ENCODE measurements around the gene INSYN2B. TPM values are rescaled to one million over a fixed set of nuclear protein-coding genes. Genes with fewer than 3 reads are reported as not detected.

The INSYN2B gene
- total RNA-seq, 5 donors from 2014 or later (not counting 1 experiment from before 2014, with no cell fraction given): not detected

- Histone ChIP-seq H3K9me3 (no peaks in the 10 kb centered on the region), H3K4me1 (ENCODE audit: control insufficient read depth in 1 of 2, extremely low read depth in 1 of 2, insufficient read depth in 2 of 2, low read length in 2 of 2) (peaks cover 4 to 15% of the 10 kb centered on the region in 2 experiments), H3K4me3 (ENCODE audit: control insufficient read depth in 1 of 2, extremely low read depth in 1 of 2, low read length in 1 of 2) (no peak overlapping the region), H3K36me3 (ENCODE audit: control insufficient read depth in 2 of 2, extremely low read depth in 1 of 2, insufficient read depth in 1 of 2, low read length in 1 of 2) (peaks cover 9 to 19% of the 10 kb centered on the region in 2 donors), H3K27me3 (replicated peaks in 1 of 2; ENCODE audit: control insufficient read depth in 2 of 2, extremely low read depth in 1 of 2, insufficient read depth in 2 of 2, low read length in 1 of 2) (no peaks in the 10 kb centered on the region), H3K27ac (ENCODE audit: low read length) (no peak overlapping the region)
- Mint-ChIP-seq H3K36me3 (peaks cover 67% of the 10 kb centered on the region), H3K27me3 (no peaks in the 10 kb centered on the region), H3K9me3 (no peaks in the 10 kb centered on the region), H3K4me1 (peaks cover 55 to 75% (median 63%) of the 10 kb centered on the region in 3 donors), H3K4me3 (no peak overlapping the region), H3K27ac (peak overlapping the region in 1 of 2 donors; percentile 44)
- ChIA-PET CTCF (interaction anchor here in 1 of 2 donors (0.8 kb wide), 1 partner anchor 60 kb away, joined by 6 read pairs; no protein-coding TSS in a partner anchor), POLR2A (interaction anchor here in 1 of 2 donors (0.9 kb wide), 1 partner anchor 41 kb away, joined by 3 read pairs; no protein-coding TSS in a partner anchor)
- 100% methylated on average over 3 of the region's 7 CpGs for WGBS (ENCODE audit: insufficient coverage)
- DNase-seq (no peak), ATAC-seq (replicated peaks in 1 of 4) (no peak)
These were observed 46.7 kb downstream of the INSYN2B start for GRCh38 chr5:169933616-169934015.

GRCh38 chr5:169933127-169933526 lies 47.2 kb downstream of the INSYN2B start:
- WGBS (ENCODE audit: insufficient coverage): 100% methylated on average over 1 of the region's 1 CpG

GRCh38 chr5:169923988-169924387 lies 56.3 kb downstream of the INSYN2B start:
- H3K9me3 Mint-ChIP-seq: no peaks in the 10 kb centered on the region
- no peak for DNase-seq
- WGBS (ENCODE audit: insufficient coverage): no CpG with 5 or more reads among the region's 1 CpG
- Histone ChIP-seq H3K4me3 (ENCODE audit: control insufficient read depth in 1 of 2, extremely low read depth in 1 of 2, low read length in 1 of 2) (no peak overlapping the region), H3K27ac (ENCODE audit: low read length) (no peak overlapping the region), H3K9me3 (no peaks in the 10 kb centered on the region), H3K27me3 (replicated peaks in 1 of 2; ENCODE audit: control insufficient read depth in 2 of 2, extremely low read depth in 1 of 2, insufficient read depth in 2 of 2, low read length in 1 of 2) (no peaks in the 10 kb centered on the region), H3K4me1 (ENCODE audit: control insufficient read depth in 1 of 2, extremely low read depth in 1 of 2, insufficient read depth in 2 of 2, low read length in 2 of 2) (no peaks in the 10 kb centered on the region), H3K36me3 (ENCODE audit: control insufficient read depth in 2 of 2, extremely low read depth in 1 of 2, insufficient read depth in 1 of 2, low read length in 1 of 2) (peaks cover 5 to 18% of the 10 kb centered on the region in 2 donors)
- H3K27me3 Mint-ChIP-seq: no peaks in the 10 kb centered on the region
- ChIA-PET CTCF (no interaction called here), POLR2A (no interaction called here)
- H3K4me3 Mint-ChIP-seq: no peak overlapping the region
- H3K27ac Mint-ChIP-seq: no peak overlapping the region
- peaks cover 13 to 28% (median 18%) of the 10 kb centered on the region in 3 donors for H3K4me1 Mint-ChIP-seq
- no peak for ATAC-seq (replicated peaks in 1 of 4)
- H3K36me3 Mint-ChIP-seq: peaks cover 56% of the 10 kb centered on the region

More at GRCh38 chr5:169933127-169933526, 47.2 kb downstream of the INSYN2B start:
- Mint-ChIP-seq H3K36me3 (peaks cover 66% of the 10 kb centered on the region), H3K9me3 (no peaks in the 10 kb centered on the region), H3K4me3 (no peak overlapping the region), H3K27ac (peak overlapping the region in 1 of 2 donors; percentile 66), H3K4me1 (peaks cover 55 to 77% (median 68%) of the 10 kb centered on the region in 3 donors), H3K27me3 (no peaks in the 10 kb centered on the region)
- Histone ChIP-seq H3K4me3 (ENCODE audit: control insufficient read depth in 1 of 2, extremely low read depth in 1 of 2, low read length in 1 of 2) (no peak overlapping the region), H3K27me3 (replicated peaks in 1 of 2; ENCODE audit: control insufficient read depth in 2 of 2, extremely low read depth in 1 of 2, insufficient read depth in 2 of 2, low read length in 1 of 2) (no peaks in the 10 kb centered on the region), H3K36me3 (ENCODE audit: control insufficient read depth in 2 of 2, extremely low read depth in 1 of 2, insufficient read depth in 1 of 2, low read length in 1 of 2) (peaks cover 9 to 19% of the 10 kb centered on the region in 2 donors), H3K4me1 (ENCODE audit: control insufficient read depth in 1 of 2, extremely low read depth in 1 of 2, insufficient read depth in 2 of 2, low read length in 2 of 2) (peaks cover 4 to 15% of the 10 kb centered on the region in 2 experiments), H3K27ac (ENCODE audit: low read length) (no peak overlapping the region), H3K9me3 (no peaks in the 10 kb centered on the region)
- ChIA-PET POLR2A (interaction anchor here in 1 of 2 donors (0.9 kb wide), 1 partner anchor 41 kb away, joined by 3 read pairs; no protein-coding TSS in a partner anchor), CTCF (interaction anchor here in 1 of 2 donors (0.8 kb wide), 1 partner anchor 59 kb away, joined by 6 read pairs; no protein-coding TSS in a partner anchor)
- DNase-seq: no peak
- ATAC-seq (replicated peaks in 1 of 4): no peak

- Mint-ChIP-seq H3K36me3 (peaks cover 54% of the 10 kb centered on the region), H3K27ac (peak overlapping the region in 1 of 2 donors; percentile 19), H3K4me3 (no peak overlapping the region), H3K9me3 (no peaks in the 10 kb centered on the region), H3K4me1 (peaks cover 10 to 19% (median 13%) of the 10 kb centered on the region in 3 donors), H3K27me3 (no peaks in the 10 kb centered on the region)
- POLR2A ChIA-PET: no interaction called here
- Histone ChIP-seq H3K27ac (ENCODE audit: low read length) (no peak overlapping the region), H3K36me3 (ENCODE audit: control insufficient read depth in 2 of 2, extremely low read depth in 1 of 2, insufficient read depth in 1 of 2, low read length in 1 of 2) (peaks cover 0 to 21% of the 10 kb centered on the region in 2 donors), H3K4me1 (ENCODE audit: control insufficient read depth in 1 of 2, extremely low read depth in 1 of 2, insufficient read depth in 2 of 2, low read length in 2 of 2) (no peaks in the 10 kb centered on the region), H3K9me3 (no peaks in the 10 kb centered on the region), H3K4me3 (ENCODE audit: control insufficient read depth in 1 of 2, extremely low read depth in 1 of 2, low read length in 1 of 2) (no peak overlapping the region), H3K27me3 (replicated peaks in 1 of 2; ENCODE audit: control insufficient read depth in 2 of 2, extremely low read depth in 1 of 2, insufficient read depth in 2 of 2, low read length in 1 of 2) (no peaks in the 10 kb centered on the region)
- WGBS (ENCODE audit: insufficient coverage): no CpG with 5 or more reads among the region's 1 CpG
- ATAC-seq (replicated peaks in 1 of 4) (no peak), DNase-seq (no peak)
- CTCF ChIA-PET: interaction anchor here in 1 of 2 donors (0.6 kb wide), 1 partner anchor 9 kb away, joined by 3 read pairs; no protein-coding TSS in a partner anchor
These were observed 57.8 kb downstream of the INSYN2B start for GRCh38 chr5:169922474-169922873.

GRCh38 chr5:169921949-169922348 lies 58.3 kb downstream of the INSYN2B start:
- H3K4me3 ChIP-seq (ENCODE audit: control insufficient read depth in 1 of 2, extremely low read depth in 1 of 2, low read length in 1 of 2): no peak overlapping the region
- no peaks in the 10 kb centered on the region for H3K27me3 Mint-ChIP-seq
- peaks cover 12 to 15% (median 13%) of the 10 kb centered on the region in 3 donors for H3K4me1 Mint-ChIP-seq
- H3K27me3 ChIP-seq (replicated peaks in 1 of 2; ENCODE audit: control insufficient read depth in 2 of 2, extremely low read depth in 1 of 2, insufficient read depth in 2 of 2, low read length in 1 of 2): no peaks in the 10 kb centered on the region
- no peaks in the 10 kb centered on the region for H3K9me3 Mint-ChIP-seq
- H3K36me3 ChIP-seq (ENCODE audit: control insufficient read depth in 2 of 2, extremely low read depth in 1 of 2, insufficient read depth in 1 of 2, low read length in 1 of 2): peaks cover 0 to 21% of the 10 kb centered on the region in 2 donors
- H3K36me3 Mint-ChIP-seq: peaks cover 55% of the 10 kb centered on the region
- DNase-seq (no peak), ATAC-seq (replicated peaks in 1 of 4) (no peak)
- H3K27ac ChIP-seq (ENCODE audit: low read length): no peak overlapping the region
- no CpG with 5 or more reads among the region's 1 CpG for WGBS (ENCODE audit: insufficient coverage)
- ChIA-PET POLR2A (interaction anchor here in 1 of 2 donors (0.6 kb wide), 1 partner anchor 66 kb away, joined by 3 read pairs; no protein-coding TSS in a partner anchor), CTCF (interaction anchor here in 1 of 2 donors (0.6 kb wide), 1 partner anchor 9 kb away, joined by 3 read pairs; no protein-coding TSS in a partner anchor)
- no peaks in the 10 kb centered on the region for H3K4me1 ChIP-seq (ENCODE audit: control insufficient read depth in 1 of 2, extremely low read depth in 1 of 2, insufficient read depth in 2 of 2, low read length in 2 of 2)
- no peak overlapping the region for H3K27ac Mint-ChIP-seq
- H3K9me3 ChIP-seq: no peaks in the 10 kb centered on the region
- H3K4me3 Mint-ChIP-seq: no peak overlapping the region

GRCh38 chr5:169921384-169921783 lies 58.9 kb downstream of the INSYN2B start:
- CTCF ChIA-PET: no interaction called here
- no peaks in the 10 kb centered on the region for H3K9me3 ChIP-seq
- H3K27ac Mint-ChIP-seq: no peak overlapping the region
- H3K27ac ChIP-seq (ENCODE audit: low read length): no peak overlapping the region
- no peak overlapping the region for H3K4me3 ChIP-seq (ENCODE audit: control insufficient read depth in 1 of 2, extremely low read depth in 1 of 2, low read length in 1 of 2)
- no peaks in the 10 kb centered on the region for H3K27me3 ChIP-seq (replicated peaks in 1 of 2; ENCODE audit: control insufficient read depth in 2 of 2, extremely low read depth in 1 of 2, insufficient read depth in 2 of 2, low read length in 1 of 2)
- WGBS (ENCODE audit: insufficient coverage): no CpG with 5 or more reads among the region's 3 CpGs
- ATAC-seq (replicated peaks in 1 of 4) (no peak), DNase-seq (no peak)
- H3K4me3 Mint-ChIP-seq: no peak overlapping the region
- peaks cover 53% of the 10 kb centered on the region for H3K36me3 Mint-ChIP-seq
- H3K9me3 Mint-ChIP-seq: no peaks in the 10 kb centered on the region
- POLR2A ChIA-PET: interaction anchor here in 1 of 2 donors (0.6 kb wide), 1 partner anchor 65 kb away, joined by 3 read pairs; no protein-coding TSS in a partner anchor
- peaks cover 0 to 21% of the 10 kb centered on the region in 2 donors for H3K36me3 ChIP-seq (ENCODE audit: control insufficient read depth in 2 of 2, extremely low read depth in 1 of 2, insufficient read depth in 1 of 2, low read length in 1 of 2)
- H3K27me3 Mint-ChIP-seq: no peaks in the 10 kb centered on the region
- no peaks in the 10 kb centered on the region for H3K4me1 ChIP-seq (ENCODE audit: control insufficient read depth in 1 of 2, extremely low read depth in 1 of 2, insufficient read depth in 2 of 2, low read length in 2 of 2)
- peaks cover 9 to 12% (median 11%) of the 10 kb centered on the region in 3 donors for H3K4me1 Mint-ChIP-seq
